ENCODE data around the gene TBC1D2.

The TBC1D2 gene

GRCh38 chr9:98227883-98228282, 27.6 kb downstream of the TBC1D2 start:
- Histone ChIP-seq H3K4me2 (ENCODE audit: low read length) (no peak overlapping the region), H4K20me1 (ENCODE audit: insufficient read depth, low read length) (no peaks in the 10 kb centered on the region), H3K4me1 (ENCODE audit: insufficient read depth, low read length, severe bottlenecking) (no peaks in the 10 kb centered on the region), H3K36me3 (ENCODE audit: insufficient read depth, low read length) (no peaks in the 10 kb centered on the region), H3K4me3 (ENCODE audit: low read depth, low read length, poor library complexity, severe bottlenecking) (no peak overlapping the region), H2AFZ (ENCODE audit: low read length) (no peak overlapping the region), H3K79me2 (ENCODE audit: insufficient read depth, low read length) (no peaks in the 10 kb centered on the region), H3K27ac (ENCODE audit: low read depth, low read length, poor library complexity, severe bottlenecking) (no peak overlapping the region), H3K9ac (ENCODE audit: low read length) (no peak overlapping the region), H3K9me2 (ENCODE audit: low read depth, low read length) (no peaks in the 10 kb centered on the region), H3K27me3 (ENCODE audit: insufficient read depth, low read length) (no peaks in the 10 kb centered on the region), H3K9me3 (ENCODE audit: low read length) (no peaks in the 10 kb centered on the region), H3F3A (ENCODE audit: insufficient read depth, low read length) (no peaks in the 10 kb centered on the region)
- TF ChIP-seq EZH2 (IDR thresholded peaks at IDR 0.05; ENCODE audit: borderline replicate concordance, low read length) = no peak

DNA sequence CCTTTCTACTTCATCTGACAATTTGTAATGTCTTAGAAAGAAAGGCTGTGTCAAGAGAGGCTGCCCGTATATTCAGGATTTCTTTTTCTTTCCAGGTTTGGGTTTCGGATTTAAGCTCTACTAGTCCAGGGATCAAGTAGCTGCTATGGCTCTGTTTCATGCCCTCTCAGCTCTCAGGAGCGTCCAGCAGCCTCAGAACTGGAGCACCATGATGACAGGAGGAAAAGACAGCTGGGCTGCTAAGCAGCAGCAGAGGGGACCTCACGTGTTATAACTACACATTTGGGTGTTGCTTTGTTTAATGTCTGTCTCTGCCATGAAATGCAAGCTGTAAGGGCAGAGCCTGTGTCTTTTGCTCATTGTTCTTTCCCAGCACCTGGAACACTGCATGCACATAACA, 28.5 kb downstream of the TBC1D2 start:
- TF ChIP-seq, protein P1, sequence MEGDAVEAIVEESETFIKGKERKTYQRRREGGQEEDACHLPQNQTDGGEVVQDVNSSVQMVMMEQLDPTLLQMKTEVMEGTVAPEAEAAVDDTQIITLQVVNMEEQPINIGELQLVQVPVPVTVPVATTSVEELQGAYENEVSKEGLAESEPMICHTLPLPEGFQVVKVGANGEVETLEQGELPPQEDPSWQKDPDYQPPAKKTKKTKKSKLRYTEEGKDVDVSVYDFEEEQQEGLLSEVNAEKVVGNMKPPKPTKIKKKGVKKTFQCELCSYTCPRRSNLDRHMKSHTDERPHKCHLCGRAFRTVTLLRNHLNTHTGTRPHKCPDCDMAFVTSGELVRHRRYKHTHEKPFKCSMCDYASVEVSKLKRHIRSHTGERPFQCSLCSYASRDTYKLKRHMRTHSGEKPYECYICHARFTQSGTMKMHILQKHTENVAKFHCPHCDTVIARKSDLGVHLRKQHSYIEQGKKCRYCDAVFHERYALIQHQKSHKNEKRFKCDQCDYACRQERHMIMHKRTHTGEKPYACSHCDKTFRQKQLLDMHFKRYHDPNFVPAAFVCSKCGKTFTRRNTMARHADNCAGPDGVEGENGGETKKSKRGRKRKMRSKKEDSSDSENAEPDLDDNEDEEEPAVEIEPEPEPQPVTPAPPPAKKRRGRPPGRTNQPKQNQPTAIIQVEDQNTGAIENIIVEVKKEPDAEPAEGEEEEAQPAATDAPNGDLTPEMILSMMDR (IDR thresholded peaks at IDR 0.05; ENCODE audit: low read length) = no peak
- TF ChIP-seq EZH2 (IDR thresholded peaks at IDR 0.05; ENCODE audit: borderline replicate concordance, low read length) = no peak
- Histone ChIP-seq H3K36me3 (ENCODE audit: insufficient read depth, low read length) (no peaks in the 10 kb centered on the region), H3K4me1 (ENCODE audit: insufficient read depth, low read length, severe bottlenecking) (no peaks in the 10 kb centered on the region), H3K9me3 (ENCODE audit: low read length) (no peaks in the 10 kb centered on the region), H3K9me2 (ENCODE audit: low read depth, low read length) (no peaks in the 10 kb centered on the region), H2AFZ (ENCODE audit: low read length) (no peak overlapping the region), H3K4me3 (ENCODE audit: low read depth, low read length, poor library complexity, severe bottlenecking) (no peak overlapping the region), H3F3A (ENCODE audit: insufficient read depth, low read length) (no peaks in the 10 kb centered on the region), H4K20me1 (ENCODE audit: insufficient read depth, low read length) (no peaks in the 10 kb centered on the region), H3K9ac (ENCODE audit: low read length) (no peak overlapping the region), H3K27me3 (ENCODE audit: insufficient read depth, low read length) (no peaks in the 10 kb centered on the region), H3K27ac (ENCODE audit: low read depth, low read length, poor library complexity, severe bottlenecking) (no peak overlapping the region), H3K79me2 (ENCODE audit: insufficient read depth, low read length) (no peaks in the 10 kb centered on the region), H3K4me2 (ENCODE audit: low read length) (no peak overlapping the region)

GRCh38 chr9:98226516-98226915, 28.9 kb downstream of the TBC1D2 start:
- H3K9me2 ChIP-seq (ENCODE audit: low read depth, low read length) = no peaks in the 10 kb centered on the region
- no peaks in the 10 kb centered on the region for H3K79me2 ChIP-seq (ENCODE audit: insufficient read depth, low read length)
- H3K4me2 ChIP-seq (ENCODE audit: low read length) = no peak overlapping the region
- no peak for TF ChIP-seq EZH2 (IDR thresholded peaks at IDR 0.05; ENCODE audit: borderline replicate concordance, low read length)
- no peak overlapping the region for H3K9ac ChIP-seq (ENCODE audit: low read length)
- H4K20me1 ChIP-seq (ENCODE audit: insufficient read depth, low read length) = no peaks in the 10 kb centered on the region
- H3K4me1 ChIP-seq (ENCODE audit: insufficient read depth, low read length, severe bottlenecking) = no peaks in the 10 kb centered on the region
- H3K27ac ChIP-seq (ENCODE audit: low read depth, low read length, poor library complexity, severe bottlenecking) = no peak overlapping the region
- no peaks in the 10 kb centered on the region for H3K27me3 ChIP-seq (ENCODE audit: insufficient read depth, low read length)
- H3K9me3 ChIP-seq (ENCODE audit: low read length) = no peaks in the 10 kb centered on the region
- no peaks in the 10 kb centered on the region for H3F3A ChIP-seq (ENCODE audit: insufficient read depth, low read length)
- no peak overlapping the region for H3K4me3 ChIP-seq (ENCODE audit: low read depth, low read length, poor library complexity, severe bottlenecking)
- H2AFZ ChIP-seq (ENCODE audit: low read length) = no peak overlapping the region
- no peaks in the 10 kb centered on the region for H3K36me3 ChIP-seq (ENCODE audit: insufficient read depth, low read length)

GRCh38 chr9:98225015-98225442, 30.4 kb downstream of the TBC1D2 start:
- Histone ChIP-seq H3K79me2 (ENCODE audit: insufficient read depth, low read length) (no peaks in the 10 kb centered on the region), H3K4me1 (ENCODE audit: insufficient read depth, low read length, severe bottlenecking) (no peaks in the 10 kb centered on the region), H4K20me1 (ENCODE audit: insufficient read depth, low read length) (no peaks in the 10 kb centered on the region), H3K27ac (ENCODE audit: low read depth, low read length, poor library complexity, severe bottlenecking) (no peak overlapping the region), H3K9me3 (ENCODE audit: low read length) (no peaks in the 10 kb centered on the region), H3K4me2 (ENCODE audit: low read length) (no peak overlapping the region), H3K4me3 (ENCODE audit: low read depth, low read length, poor library complexity, severe bottlenecking) (no peak overlapping the region), H3K36me3 (ENCODE audit: insufficient read depth, low read length) (no peaks in the 10 kb centered on the region), H3F3A (ENCODE audit: insufficient read depth, low read length) (no peaks in the 10 kb centered on the region), H2AFZ (ENCODE audit: low read length) (no peak overlapping the region), H3K27me3 (ENCODE audit: insufficient read depth, low read length) (no peaks in the 10 kb centered on the region), H3K9ac (ENCODE audit: low read length) (no peak overlapping the region), H3K9me2 (ENCODE audit: low read depth, low read length) (no peaks in the 10 kb centered on the region)
- TF ChIP-seq, protein P1 (IDR thresholded peaks at IDR 0.05; ENCODE audit: low read length) = no peak
- no peak for TF ChIP-seq EZH2 (IDR thresholded peaks at IDR 0.05; ENCODE audit: borderline replicate concordance, low read length)
